ENCODE measurements around the gene BRCA2.

The BRCA2 gene, protein sequence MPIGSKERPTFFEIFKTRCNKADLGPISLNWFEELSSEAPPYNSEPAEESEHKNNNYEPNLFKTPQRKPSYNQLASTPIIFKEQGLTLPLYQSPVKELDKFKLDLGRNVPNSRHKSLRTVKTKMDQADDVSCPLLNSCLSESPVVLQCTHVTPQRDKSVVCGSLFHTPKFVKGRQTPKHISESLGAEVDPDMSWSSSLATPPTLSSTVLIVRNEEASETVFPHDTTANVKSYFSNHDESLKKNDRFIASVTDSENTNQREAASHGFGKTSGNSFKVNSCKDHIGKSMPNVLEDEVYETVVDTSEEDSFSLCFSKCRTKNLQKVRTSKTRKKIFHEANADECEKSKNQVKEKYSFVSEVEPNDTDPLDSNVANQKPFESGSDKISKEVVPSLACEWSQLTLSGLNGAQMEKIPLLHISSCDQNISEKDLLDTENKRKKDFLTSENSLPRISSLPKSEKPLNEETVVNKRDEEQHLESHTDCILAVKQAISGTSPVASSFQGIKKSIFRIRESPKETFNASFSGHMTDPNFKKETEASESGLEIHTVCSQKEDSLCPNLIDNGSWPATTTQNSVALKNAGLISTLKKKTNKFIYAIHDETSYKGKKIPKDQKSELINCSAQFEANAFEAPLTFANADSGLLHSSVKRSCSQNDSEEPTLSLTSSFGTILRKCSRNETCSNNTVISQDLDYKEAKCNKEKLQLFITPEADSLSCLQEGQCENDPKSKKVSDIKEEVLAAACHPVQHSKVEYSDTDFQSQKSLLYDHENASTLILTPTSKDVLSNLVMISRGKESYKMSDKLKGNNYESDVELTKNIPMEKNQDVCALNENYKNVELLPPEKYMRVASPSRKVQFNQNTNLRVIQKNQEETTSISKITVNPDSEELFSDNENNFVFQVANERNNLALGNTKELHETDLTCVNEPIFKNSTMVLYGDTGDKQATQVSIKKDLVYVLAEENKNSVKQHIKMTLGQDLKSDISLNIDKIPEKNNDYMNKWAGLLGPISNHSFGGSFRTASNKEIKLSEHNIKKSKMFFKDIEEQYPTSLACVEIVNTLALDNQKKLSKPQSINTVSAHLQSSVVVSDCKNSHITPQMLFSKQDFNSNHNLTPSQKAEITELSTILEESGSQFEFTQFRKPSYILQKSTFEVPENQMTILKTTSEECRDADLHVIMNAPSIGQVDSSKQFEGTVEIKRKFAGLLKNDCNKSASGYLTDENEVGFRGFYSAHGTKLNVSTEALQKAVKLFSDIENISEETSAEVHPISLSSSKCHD (N-terminal part only)

DNA sequence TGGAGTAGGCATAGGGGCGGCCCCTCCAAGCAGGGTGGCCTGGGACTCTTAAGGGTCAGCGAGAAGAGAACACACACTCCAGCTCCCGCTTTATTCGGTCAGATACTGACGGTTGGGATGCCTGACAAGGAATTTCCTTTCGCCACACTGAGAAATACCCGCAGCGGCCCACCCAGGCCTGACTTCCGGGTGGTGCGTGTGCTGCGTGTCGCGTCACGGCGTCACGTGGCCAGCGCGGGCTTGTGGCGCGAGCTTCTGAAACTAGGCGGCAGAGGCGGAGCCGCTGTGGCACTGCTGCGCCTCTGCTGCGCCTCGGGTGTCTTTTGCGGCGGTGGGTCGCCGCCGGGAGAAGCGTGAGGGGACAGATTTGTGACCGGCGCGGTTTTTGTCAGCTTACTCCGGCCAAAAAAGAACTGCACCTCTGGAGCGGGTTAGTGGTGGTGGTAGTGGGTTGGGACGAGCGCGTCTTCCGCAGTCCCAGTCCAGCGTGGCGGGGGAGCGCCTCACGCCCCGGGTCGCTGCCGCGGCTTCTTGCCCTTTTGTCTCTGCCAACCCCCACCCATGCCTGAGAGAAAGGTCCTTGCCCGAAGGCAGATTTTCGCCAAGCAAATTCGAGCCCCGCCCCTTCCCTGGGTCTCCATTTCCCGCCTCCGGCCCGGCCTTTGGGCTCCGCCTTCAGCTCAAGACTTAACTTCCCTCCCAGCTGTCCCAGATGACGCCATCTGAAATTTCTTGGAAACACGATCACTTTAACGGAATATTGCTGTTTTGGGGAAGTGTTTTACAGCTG, at the start of gene BRCA2, which contains the start of gene ZAR1L:
Gene BRCA2 (plus strand): TSS at position 271 of the 790 bp plus-strand sequence. CDS start 953 bp downstream, outside the sequence.
Gene ZAR1L (minus strand): TSS at position 126 of the 790 bp plus-strand sequence. CDS start 3,438 bp downstream, outside the sequence.
- DNase-seq (ENCODE audit: low read depth in 2 of 2) = peak; percentile 81 to 84

DNA sequence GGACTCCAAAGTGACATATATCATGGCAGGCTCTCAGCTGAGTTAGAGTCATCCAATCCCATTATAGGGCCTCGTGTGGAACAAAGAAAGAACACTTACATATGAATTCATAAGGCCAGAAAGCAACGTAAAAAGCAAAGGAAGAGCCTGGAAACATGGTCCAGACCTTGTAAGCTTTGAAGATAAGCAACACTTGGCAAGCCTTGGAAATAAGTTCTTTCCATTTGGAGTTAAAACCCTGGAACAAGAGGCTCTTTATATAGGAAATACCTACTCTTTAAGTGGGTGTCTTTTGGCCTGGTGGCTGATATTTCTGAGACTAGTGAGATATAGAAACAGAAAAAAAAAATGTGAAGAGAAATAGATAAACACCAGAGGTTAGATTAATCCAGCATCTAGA, 49.6 kb upstream of the BRCA2 start:
- no peak for DNase-seq (ENCODE audit: low read depth in 2 of 2)

DNA sequence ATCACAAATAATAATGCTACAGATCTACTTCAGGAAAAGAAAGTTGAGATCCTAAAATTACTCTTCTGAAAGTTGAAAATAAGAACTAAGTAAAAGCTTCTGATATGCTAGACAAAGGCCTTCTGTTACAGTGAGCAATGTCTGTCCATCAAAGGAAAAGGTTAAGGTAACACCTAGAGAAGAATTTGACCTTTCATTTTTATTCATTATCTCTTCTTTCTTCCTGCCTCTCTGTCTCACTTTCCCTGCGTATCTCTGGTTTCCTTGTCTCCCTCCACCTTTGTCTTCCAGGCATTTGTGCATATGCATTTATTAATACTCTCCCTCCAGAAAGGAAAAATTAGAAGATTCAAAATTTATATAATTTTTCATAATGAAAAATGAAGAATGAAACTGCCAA, 49.2 kb upstream of the BRCA2 start:
- no peak for DNase-seq (ENCODE audit: low read depth in 2 of 2)

DNA sequence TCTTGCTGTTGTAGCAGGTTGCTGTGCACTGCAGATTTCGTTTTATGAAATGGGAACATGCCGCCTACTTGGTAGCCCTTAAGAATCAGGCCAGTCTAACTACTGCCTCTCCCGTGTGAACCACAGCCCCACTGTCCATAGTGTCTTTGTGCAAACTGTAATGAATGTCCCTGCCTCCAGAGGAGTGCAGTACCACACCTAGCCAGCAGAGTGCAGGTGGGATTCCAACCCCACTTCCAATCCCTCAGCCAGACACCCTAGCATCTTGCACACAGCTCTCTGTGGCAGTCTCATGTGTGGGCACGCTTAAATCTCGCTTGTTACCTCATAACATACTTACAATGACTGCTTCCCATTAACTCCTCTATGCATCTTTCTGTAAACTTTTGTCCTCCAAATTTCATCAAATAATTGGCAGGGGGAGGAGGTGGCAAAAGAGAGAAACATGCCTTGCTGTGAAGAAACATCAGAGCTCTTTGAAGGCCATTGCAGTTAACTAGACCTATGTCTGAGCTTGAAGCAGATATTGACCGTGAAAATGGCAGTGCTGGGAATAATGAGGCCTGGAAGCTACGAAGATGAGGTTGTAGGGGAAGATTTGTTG, 47.4 kb upstream of the BRCA2 start:
- peak; percentile 7 to 34 for DNase-seq (ENCODE audit: low read depth in 2 of 2)

DNA sequence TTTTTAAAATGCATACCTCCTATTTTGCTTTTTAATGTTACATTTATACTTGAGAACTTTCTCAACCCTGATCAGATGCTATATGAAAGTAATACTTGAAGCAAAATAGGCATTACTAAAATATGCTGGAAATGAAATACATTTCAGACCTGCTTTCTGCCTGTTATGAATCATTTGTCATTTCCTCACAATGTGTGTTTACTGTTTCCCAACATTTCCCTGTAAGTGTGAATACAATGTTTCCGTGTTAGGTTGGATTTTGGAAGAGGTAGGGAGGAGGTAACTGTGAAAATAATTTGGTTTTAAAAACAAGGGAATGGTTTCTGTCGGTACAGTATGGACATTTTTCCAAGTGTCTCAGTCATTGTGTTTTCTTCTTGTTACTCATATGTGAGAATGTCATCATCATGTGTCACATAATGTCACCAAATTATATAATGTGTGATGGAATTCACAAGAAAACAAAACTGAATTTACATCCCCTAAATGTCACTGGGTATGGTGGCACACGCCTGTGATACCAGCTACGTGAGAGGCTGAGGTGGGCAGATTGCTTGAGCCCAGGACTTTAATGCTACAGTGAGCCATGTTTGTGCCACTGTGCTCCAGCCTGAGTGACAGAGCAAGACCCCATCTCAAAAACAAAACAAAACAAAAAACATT, 43.2 kb upstream of the BRCA2 start:
- DNase-seq (ENCODE audit: low read depth in 2 of 2) = no peak

DNA sequence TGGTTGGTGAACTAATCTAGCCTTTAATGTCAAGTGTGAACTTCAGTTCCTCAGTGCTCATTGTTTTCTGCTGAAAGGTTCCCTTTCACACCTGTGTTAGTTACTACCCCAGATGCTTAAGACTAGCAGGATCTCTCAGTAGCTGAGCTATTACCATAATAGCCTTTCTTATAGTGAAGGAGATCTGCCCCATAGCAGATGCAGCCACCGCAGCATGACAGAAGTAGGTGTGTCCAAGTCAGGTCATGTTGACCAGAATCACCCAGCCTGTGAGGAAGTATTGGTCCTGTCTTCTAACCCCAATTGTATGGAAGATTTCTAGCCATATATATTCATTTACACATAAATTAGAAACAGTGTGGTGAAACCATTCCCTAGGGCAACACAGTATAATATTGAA, 37.5 kb upstream of the BRCA2 start:
- no peak for DNase-seq (ENCODE audit: low read depth in 2 of 2)

DNA sequence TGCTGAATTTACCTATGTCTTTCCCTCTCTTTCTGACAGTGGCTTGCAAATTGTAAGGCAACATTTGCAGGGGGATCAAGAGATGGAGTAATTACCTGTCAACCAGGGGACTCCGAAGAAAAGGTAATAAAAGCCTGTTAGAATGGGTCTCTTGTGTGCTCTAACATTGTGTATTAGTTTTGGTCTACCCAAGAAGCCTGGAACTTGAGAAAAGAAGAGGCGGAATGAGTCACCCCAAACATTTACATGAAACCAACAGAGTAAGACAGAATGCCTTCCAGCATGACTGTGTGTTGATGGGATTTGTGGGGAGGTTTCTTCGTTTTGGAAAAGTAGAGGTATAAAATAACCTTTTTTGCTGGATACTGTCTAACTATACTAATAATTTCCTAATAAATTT, 36.9 kb upstream of the BRCA2 start:
- DNase-seq (ENCODE audit: low read depth in 2 of 2) = no peak

DNA sequence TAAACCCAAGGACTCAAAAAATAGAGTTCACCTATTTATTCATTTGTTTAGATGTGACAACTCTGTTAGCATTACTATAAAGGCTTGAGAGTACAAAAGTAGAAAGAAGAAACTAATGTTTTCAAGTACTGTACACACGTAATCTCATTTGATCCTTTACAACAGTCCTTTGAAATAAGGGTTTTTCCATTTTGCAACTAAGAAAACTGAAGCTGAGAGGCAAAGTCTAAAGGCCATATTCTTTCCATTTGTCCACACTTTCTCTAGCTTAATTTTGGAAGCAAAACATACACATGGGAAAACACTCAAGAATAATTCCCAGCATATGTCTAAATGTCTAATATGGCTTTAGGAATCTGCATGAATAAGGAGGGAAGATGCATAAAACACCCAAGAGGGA, 34.2 kb upstream of the BRCA2 start:
- no peak for DNase-seq (ENCODE audit: low read depth in 2 of 2)

DNA sequence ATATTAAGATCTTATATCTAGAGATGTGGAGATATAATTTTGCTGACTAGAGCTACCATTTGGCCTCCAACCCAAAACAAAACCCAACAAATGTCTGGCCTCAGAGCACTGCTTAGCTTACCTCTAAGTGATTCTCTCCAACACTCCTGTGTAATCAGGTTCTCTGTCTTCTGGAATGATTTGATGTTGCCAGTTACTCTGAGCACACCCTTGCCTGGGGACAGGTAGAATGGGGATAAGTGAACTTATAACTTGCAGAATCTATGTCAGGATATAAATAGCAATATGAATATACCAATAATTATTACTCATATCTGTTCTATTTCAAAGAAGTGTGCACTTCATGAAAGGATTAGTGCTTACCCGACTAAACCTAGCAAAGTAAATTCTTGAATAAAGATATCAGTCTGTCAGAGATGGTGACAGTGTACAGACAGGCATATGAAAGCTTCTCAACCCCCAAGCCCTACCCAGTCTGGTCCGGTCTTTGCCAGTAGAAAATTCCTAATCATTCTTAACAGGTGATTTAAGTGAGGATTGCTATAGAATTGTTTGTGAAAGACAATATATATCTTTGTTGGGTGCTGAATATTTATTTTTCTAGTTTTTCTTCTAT, 33.1 kb upstream of the BRCA2 start:
- DNase-seq (ENCODE audit: low read depth in 2 of 2) = no peak

DNA sequence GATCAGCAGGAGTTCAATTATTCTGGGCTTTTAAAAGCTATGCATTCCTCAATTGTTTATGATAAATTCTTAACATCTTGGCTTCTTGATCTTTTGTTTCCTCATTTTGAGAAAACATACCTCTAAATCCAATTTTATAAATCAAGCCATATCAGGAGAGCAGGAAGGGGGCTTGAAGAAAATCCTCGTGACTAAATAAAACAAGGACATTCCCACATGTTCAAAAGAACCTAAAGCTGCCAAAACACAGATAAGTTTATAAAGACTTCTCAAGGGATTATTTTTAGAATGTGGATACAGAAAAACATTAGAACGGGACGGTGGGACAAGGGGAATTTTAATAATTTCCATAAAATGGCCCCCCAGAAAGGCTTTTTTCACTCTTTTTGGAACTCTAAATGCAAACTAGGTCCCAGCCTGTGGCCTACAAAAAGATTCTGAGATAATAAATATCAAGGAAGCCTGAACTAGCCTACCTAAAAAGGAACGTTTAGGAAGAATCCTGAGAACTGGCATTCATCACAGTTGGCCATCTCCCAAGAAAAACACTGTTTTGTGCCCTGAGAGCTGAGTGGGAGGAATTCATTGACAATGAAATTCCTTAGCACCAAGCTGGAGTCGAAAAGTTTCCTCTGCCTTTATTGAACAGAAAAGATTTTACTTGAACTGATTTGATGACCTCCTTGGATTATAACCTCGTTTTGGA, 30.2 kb upstream of the BRCA2 start:
- DNase-seq (ENCODE audit: low read depth in 2 of 2) = no peak

DNA sequence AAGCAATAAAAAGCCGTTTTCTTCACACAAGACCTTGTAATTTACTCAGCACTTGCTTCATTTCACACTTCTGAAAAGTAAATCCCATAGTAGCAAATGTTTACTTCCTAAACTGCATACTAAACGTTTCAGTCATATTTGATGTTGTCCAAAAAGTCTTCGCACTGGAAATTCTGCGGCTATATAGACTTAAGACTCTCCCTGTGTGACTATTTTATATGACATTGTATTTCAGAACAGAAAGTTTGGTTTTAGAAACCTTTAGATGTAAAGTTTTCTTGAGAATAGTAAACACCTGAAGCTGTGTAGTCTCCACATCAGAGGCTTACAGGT, 29.7 kb upstream of the BRCA2 start:
- no peak for DNase-seq (ENCODE audit: low read depth in 2 of 2)

DNA sequence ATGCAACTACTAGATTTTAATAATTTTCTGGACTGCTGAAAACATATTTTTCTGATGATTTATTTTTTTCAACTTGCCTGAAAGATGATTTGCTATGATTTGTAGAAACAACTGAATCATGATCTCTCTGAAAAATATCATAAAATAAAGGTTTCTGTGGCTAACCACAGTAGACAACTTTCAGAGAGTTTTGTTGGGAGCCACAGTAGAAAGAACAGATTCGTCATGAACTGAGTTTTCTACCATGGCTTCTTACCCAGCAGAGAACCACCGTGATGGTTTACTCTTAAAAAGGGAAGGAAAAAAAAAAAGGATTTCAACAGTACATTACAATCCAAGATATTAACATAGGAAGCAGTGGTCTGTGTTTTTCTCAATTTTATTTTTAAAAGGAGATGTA, 18.1 kb upstream of the BRCA2 start:
- DNase-seq (ENCODE audit: low read depth in 2 of 2) = no peak

DNA sequence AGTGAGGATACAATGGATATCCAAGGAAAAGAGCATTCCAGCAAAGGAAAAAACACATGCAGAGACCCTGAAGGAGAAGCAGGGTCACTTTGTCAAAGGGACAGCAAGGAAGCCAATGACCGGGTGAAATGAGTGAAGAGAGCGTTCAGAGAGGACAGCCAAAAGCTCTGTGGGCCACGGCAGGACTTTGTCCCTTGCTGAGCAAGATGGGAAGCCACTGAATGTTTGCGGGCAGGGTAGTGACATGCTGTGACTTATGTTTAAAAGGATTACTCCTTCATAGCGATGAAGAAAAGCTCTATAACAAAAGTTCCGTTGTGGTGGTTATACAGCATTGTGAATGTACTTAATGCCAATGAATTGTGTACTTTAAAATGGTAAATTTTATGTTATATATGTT, 16.6 kb upstream of the BRCA2 start:
- DNase-seq (ENCODE audit: low read depth in 2 of 2) = no peak

DNA sequence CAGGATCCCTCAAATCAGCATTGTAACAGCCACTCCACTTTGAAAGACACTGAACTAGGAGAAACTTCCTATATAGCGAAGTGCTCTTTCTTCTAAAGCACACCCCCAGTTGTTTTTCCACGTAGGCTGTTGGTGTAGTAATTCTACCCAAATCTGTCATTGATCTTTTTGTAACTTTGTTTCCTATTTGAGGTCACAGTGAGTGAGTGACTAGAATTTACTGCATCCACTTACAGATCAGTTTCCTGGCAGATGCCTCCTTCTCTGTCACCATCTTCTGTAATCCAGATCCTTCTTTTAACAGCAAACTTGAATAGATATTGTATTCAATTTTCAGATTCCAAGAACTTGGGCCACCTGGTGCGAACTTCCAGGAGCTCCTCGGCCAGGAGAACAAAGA, 15.4 kb upstream of the BRCA2 start:
- no peak for DNase-seq (ENCODE audit: low read depth in 2 of 2)

DNA sequence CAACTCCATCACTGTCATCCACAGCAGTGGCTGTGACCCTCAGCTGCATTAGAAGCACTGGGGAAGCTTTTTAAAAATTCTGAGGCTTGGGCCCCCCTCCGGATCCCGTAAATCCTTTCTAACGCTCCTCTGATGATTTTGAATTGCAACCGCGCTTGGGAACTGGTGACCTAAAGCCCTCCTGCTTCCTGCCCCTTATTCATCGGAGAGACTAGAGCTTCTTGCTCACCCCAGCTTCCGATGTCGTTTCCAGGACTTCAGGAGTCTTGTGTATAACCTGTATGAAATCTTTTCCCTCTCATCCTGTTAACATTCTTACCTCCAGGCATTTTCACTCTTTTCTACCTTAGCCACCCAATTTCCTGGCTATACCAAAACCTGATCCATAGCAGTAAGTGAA, 14.9 kb upstream of the BRCA2 start:
- no peak for DNase-seq (ENCODE audit: low read depth in 2 of 2)

DNA sequence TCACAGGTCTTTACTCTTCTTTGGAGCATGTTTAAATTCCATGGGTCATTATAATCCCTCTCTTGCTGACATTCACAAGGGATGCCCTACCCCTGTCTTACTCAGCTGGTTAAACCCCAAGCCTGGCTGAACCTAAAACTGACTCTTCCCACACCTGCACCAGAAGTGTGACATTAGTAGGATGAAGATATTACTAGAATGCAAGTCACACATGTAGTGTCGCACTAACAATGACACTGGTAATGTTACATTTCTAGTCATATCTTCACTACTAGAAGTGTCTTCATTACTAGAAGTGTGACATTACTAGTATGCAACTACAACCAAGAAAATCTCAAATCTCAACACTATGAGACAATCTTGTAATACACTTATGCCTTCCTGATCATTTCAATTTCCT, 14.4 kb upstream of the BRCA2 start:
- no peak for DNase-seq (ENCODE audit: low read depth in 2 of 2)

DNA sequence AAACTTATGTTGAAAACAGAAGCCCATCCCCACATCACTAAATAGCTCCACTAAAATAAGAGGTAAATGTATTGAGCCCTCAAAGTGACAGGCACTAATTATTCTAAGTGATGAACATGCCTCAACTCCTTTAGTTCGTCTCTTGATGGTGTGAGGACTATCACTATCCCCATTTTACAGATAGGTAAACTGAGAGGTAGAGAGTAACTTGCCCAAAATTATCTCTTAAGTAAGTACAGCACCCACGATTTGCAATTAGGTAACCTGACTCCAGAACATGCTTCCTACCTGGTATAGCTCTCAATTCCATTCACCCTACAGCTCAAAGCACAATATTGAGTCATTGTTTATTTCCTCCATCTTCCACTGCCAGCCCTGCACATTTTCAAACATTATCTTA, 12.8 kb upstream of the BRCA2 start:
- no peak for DNase-seq (ENCODE audit: low read depth in 2 of 2)

DNA sequence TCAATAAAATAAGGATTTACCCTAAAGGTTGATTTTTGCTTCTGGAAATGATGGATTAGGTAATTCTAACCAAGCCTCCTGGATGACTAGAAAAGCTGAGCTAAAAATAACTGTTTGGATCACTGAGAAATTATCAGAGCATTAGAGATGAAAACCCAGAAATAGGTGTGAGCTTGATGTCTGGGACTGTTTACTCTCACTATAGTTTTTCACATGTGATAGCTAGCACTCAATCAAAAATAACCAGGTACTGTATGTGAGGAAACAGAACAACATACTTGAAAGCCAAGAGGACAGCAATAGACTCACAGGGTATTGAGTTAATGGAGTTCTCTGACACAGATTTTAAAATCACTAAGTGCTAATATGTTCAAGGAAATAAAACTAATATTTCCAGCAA, 9.7 kb upstream of the BRCA2 start:
- no peak for DNase-seq (ENCODE audit: low read depth in 2 of 2)

Measured in stimulated activated CD8-positive, alpha-beta memory T cell treated with anti-CD3 and anti-CD28 coated beads, Interleukin-2, amount 100 ng/mL, for 48 hours (primary cell).